H1 (cell line): Measurements from ENCODE around the gene STXBP5L. TPM values are rescaled to one million over a fixed set of nuclear protein-coding genes. Genes with fewer than 3 reads are reported as not detected.

Experiments used
- FOSL1 ChIP-seq: IDR thresholded peaks from 2 replicates; pipeline ENCODE4 v1.6.1; 2011; ENCODE audit warnings: mild to moderate bottlenecking, low read depth, low read length, moderate library complexity; ENCODE audit not compliant: insufficient read depth
- polyA plus RNA-seq, 7 experiments: library from polyadenylated mRNA; depleted of rRNA in 3 of 7; stranded (reverse) in 5 of 7; unstranded in 2 of 7; fragments of >200 nt in 5 of 7; fragments of 200-250 nt in 2 of 7; gene quantifications; 1 replicate in 5 of 7; 2 replicates in 1 of 7; 4 replicates in 1 of 7; pipeline versions ENCODE4 v1.2.1 to v1.2.3, GENCODE V29; 2011 to 2013; ENCODE audit warnings: missing spikeins in 2 of 7, mixed read lengths in 2 of 7
- total RNA-seq: library from RNA; stranded (reverse); fragmentation: NEBNext Ultra II Directional; extraction: Animal tissue kit (Norgen Biotek cat#: 25700); gene quantifications from 2 replicates; pipeline ENCODE4 v1.2.1, GENCODE V29; 2021

The STXBP5L gene
- total and polyA plus RNA-seq, 2 of the 8 experiments (the other 6 are each of a cell fraction or from before 2014, with no cell fraction given) = 2.0 to 6.0 TPM

DNA sequence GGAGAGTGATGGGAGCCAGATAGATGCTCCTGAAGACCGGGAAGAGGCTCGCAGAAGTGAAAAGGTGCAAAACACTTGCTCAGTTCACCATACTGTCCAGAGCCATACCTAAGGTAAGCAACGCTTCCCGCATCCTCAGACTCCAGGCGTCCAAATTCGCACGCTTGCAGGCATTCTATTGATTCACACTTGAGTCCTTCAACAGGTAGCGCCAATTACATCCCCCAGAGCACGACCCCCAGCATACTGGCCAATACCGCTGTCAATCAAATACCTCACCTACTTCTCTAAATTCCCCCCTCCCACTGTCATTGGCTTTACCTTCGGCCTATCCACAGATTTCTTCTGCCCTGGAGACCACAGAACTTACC is 361 bp upstream of the STXBP5L start (continued):
- no peak for TF ChIP-seq FOSL1
- TF ChIP-seq, all 59 proteins: peak for 6
